Right lobe of liver (tissue), 6 donors: ENCODE measurements around the gene HDAC9. TPM values are rescaled to one million over a fixed set of nuclear protein-coding genes. Genes with fewer than 3 reads are reported as not detected.
"Not testable (repeated sequence)": the region's sequence is repeated elsewhere in the genome, so short reads cannot be mapped to it uniquely, and the experiment has no call there.

Source experiments
- ATAC-seq, 4 donors: fragments of 200-7000 bp; cut with Tn5 transposase; one replicate each; pipeline ENCODE4 v1.9.1; 2020; ENCODE audit warnings: mild to moderate bottlenecking in 4 of 4, moderate library complexity in 4 of 4
- DNase-seq, 3 donors: peaks; one replicate each; pipeline ENCODE4 v3.0.0-alpha.2; 2020
- H3K27ac ChIP-seq, 3 donors: fragments of 200-600 bp; one replicate each; pipeline ENCODE4 v1.8.0; 2022
- H3K27me3 ChIP-seq, 2 donors: fragments of 200-600 bp; one replicate each; pipeline ENCODE4 v1.8.0; 2022
- H3K36me3 ChIP-seq, 4 donors: fragments of 200-600 bp; sonication (generic) in 1 of 4; one replicate each; pipeline versions ENCODE4 v1.5.1 to v1.8.0; 2017 to 2022; ENCODE audit warnings: control low read depth in 1 of 4
- H3K4me1 ChIP-seq, 4 donors: fragments of 200-600 bp; sonication (generic) in 1 of 4; one replicate each; pipeline versions ENCODE4 v1.5.1 to v1.8.0; 2017 to 2022; ENCODE audit warnings: control low read depth in 1 of 4
- H3K4me3 ChIP-seq, 3 donors: fragments of 200-600 bp; one replicate each; pipeline ENCODE4 v1.8.0; 2022
- H3K9me3 ChIP-seq, 4 donors: fragments of 200-600 bp; sonication (generic) in 1 of 4; one replicate each; pipeline versions ENCODE4 v1.5.1 to v1.8.0; 2017 to 2022; ENCODE audit warnings: control low read depth in 1 of 4
- CTCF ChIP-seq, 4 donors: fragments of 200-600 bp in 3 of 4; fragments of 450-650 bp in 1 of 4; IDR thresholded peaks; one replicate each; pipeline versions ENCODE4 v1.5.1 to v1.8.0; 2016 to 2022; ENCODE audit warnings: antibody characterized with exemption in 4 of 4, mild to moderate bottlenecking in 2 of 4
- POLR2A ChIP-seq: fragments of 450-650 bp; IDR thresholded peaks from one replicate; pipeline ENCODE4 v1.6.1; 2017; ENCODE audit warnings: antibody characterized with exemption, mild to moderate bottlenecking
- WGBS: methylation state at CpG from one replicate; pipeline ENCODE4 v1.1.6; 2018; ENCODE audit warnings: low coverage, low lambda C conversion rate; ENCODE audit not compliant: insufficient coverage; ENCODE audit errors: missing lambda C conversion rate; 5-methylcytosine and 5-hydroxymethylcytosine counted together
- intact Hi-C, 2 donors: fragments of 100-400 bp; cut with DNase I; formaldehyde crosslinking; loops; one replicate each; pipeline versions ENCODE4 v1.11.2 to v1.14.1; 2022
- total RNA-seq, 6 experiments: library from RNA; depleted of rRNA in 2 of 6; stranded (reverse); fragments of >200 nt in 2 of 6; fragmentation: NEBNext Ultra II Directional in 3 of 6; extraction: Animal tissue kit (Norgen Biotek cat#: 25700) in 3 of 6; gene quantifications; one replicate each; pipeline versions ENCODE4 v1.1.0 to v1.2.4, GENCODE V29; 2016 to 2023
- donor health status: DM: no; HTN: yes; CAD: no.
- donor health status: DM: no; HTN: no; CAD: no.
- donor health status: DM: no; HTN: no; CAD: no.
- donor health status: DM: no; HTN: yes; CAD: no.
- donor health status: DM: no; HTN: yes; CAD: no.

HDAC9 gene
- total RNA-seq, 6 experiments from 2014 or later: 1.0 to 4.1 (median 2.5) TPM

- TF ChIP-seq POLR2A (no peak), CTCF (IDR thresholded peaks at IDR 0.05) (no peak)
- no peak overlapping the region for H3K27ac ChIP-seq
- no peaks in the 10 kb centered on the region for H3K4me1 ChIP-seq
- no peaks in the 10 kb centered on the region for H3K36me3 ChIP-seq
- no peaks in the 10 kb centered on the region for H3K27me3 ChIP-seq
- H3K9me3 ChIP-seq: no peaks in the 10 kb centered on the region
- WGBS: 26% methylated on average over 2 of the region's 2 CpGs
- H3K4me3 ChIP-seq: no peak overlapping the region
- intact Hi-C loops: no loop called here
- ATAC-seq (no peak), DNase-seq (no peak)
Measured at GRCh38 chr7:18715988-18716387, 220.4 kb downstream of the HDAC9 start.

- ATAC-seq (no peak), DNase-seq (no peak)
- no peak overlapping the region for H3K27ac ChIP-seq
- intact Hi-C loops: no loop called here
- no peaks in the 10 kb centered on the region for H3K9me3 ChIP-seq
- H3K4me3 ChIP-seq: no peak overlapping the region
- no peaks in the 10 kb centered on the region for H3K4me1 ChIP-seq
- TF ChIP-seq POLR2A (no peak), CTCF (IDR thresholded peaks at IDR 0.05) (no peak)
- WGBS: 60% methylated on average over 5 of the region's 5 CpGs
- H3K27me3 ChIP-seq: no peaks in the 10 kb centered on the region
- H3K36me3 ChIP-seq: no peaks in the 10 kb centered on the region
Measured at GRCh38 chr7:18721429-18721828, 225.9 kb downstream of the HDAC9 start.

GRCh38 chr7:18724318-18724717, 228.8 kb downstream of the HDAC9 start:
- no peaks in the 10 kb centered on the region for H3K9me3 ChIP-seq
- no peak for TF ChIP-seq POLR2A
- no peak overlapping the region for H3K27ac ChIP-seq
- ATAC-seq (no peak), DNase-seq (no peak)
- H3K4me3 ChIP-seq: no peak overlapping the region
- H3K36me3 ChIP-seq: no peaks in the 10 kb centered on the region
- intact Hi-C loops: no loop called here
- H3K27me3 ChIP-seq: no peaks in the 10 kb centered on the region
- no peaks in the 10 kb centered on the region for H3K4me1 ChIP-seq
- WGBS: 55% methylated on average over 2 of the region's 2 CpGs

GRCh38 chr7:18727115-18727870, 231.7 kb downstream of the HDAC9 start:
- DNase-seq (no peak), ATAC-seq (no peak)
- WGBS: 46% methylated on average over 13 of the region's 18 CpGs
- no peaks in the 10 kb centered on the region for H3K4me1 ChIP-seq
- TF ChIP-seq CTCF (IDR thresholded peaks at IDR 0.05) (no peak), POLR2A (no peak)
- H3K9me3 ChIP-seq: no peaks in the 10 kb centered on the region
- no peak overlapping the region for H3K27ac ChIP-seq
- intact Hi-C loops: no loop called here
- no peak overlapping the region for H3K4me3 ChIP-seq
- no peaks in the 10 kb centered on the region for H3K36me3 ChIP-seq
- no peaks in the 10 kb centered on the region for H3K27me3 ChIP-seq

- H3K4me1 ChIP-seq, DNase-seq, ATAC-seq, H3K27me3 ChIP-seq, H3K27ac ChIP-seq, intact Hi-C loops, H3K4me3 ChIP-seq, H3K9me3 ChIP-seq, H3K36me3 ChIP-seq: not testable (repeated sequence)
- 34% methylated on average over 2 of the region's 2 CpGs for WGBS
Measured at GRCh38 chr7:18736012-18736411, 240.5 kb downstream of the HDAC9 start.
